Neuronal stem cell (in vitro differentiated cells): Measurements from ENCODE around the gene GCGR.

ENCODE experiments used
- DNase-seq: peaks from one replicate; pipeline ENCODE4 v3.0.0-alpha.2; 2013; ENCODE audit warnings: low spot score
- H2AFZ ChIP-seq: one replicate; pipeline ENCODE4 v1.6.1; 2013; ENCODE audit warnings: mild to moderate bottlenecking, low read length, inconsistent platforms
- H2AK5ac ChIP-seq: 2 replicates; pipeline ENCODE4 v1.6.1; 2013; ENCODE audit warnings: low read depth, mild to moderate bottlenecking, inconsistent platforms, low read length, moderate library complexity, mixed read lengths
- H2BK120ac ChIP-seq: 2 replicates; pipeline ENCODE4 v1.6.1; 2013; ENCODE audit warnings: low read depth, mild to moderate bottlenecking, inconsistent platforms, low read length, moderate library complexity, mixed read lengths
- H2BK12ac ChIP-seq: one replicate; pipeline ENCODE4 v1.6.1; 2013; ENCODE audit warnings: low read length, inconsistent platforms
- H2BK15ac ChIP-seq: 2 replicates; pipeline ENCODE4 v1.6.1; 2013; ENCODE audit warnings: mild to moderate bottlenecking, low read length, inconsistent platforms, mixed read lengths
- H2BK5ac ChIP-seq: one replicate; pipeline ENCODE4 v1.6.1; 2013; ENCODE audit warnings: inconsistent platforms, mild to moderate bottlenecking, low read length, moderate library complexity
- H3K14ac ChIP-seq: one replicate; pipeline ENCODE4 v1.6.1; 2013; ENCODE audit warnings: low read length, inconsistent platforms
- H3K18ac ChIP-seq: 2 replicates; pipeline ENCODE4 v1.6.1; 2013; ENCODE audit warnings: low read length, inconsistent platforms
- H3K23ac ChIP-seq: 2 replicates; pipeline ENCODE4 v1.6.1; 2013; ENCODE audit warnings: low read depth, mild to moderate bottlenecking, mixed read lengths, low read length, inconsistent platforms; ENCODE audit not compliant: poor library complexity
- H3K27ac ChIP-seq: replicated peaks from 3 replicates; pipeline ENCODE4 v1.5.1; 2013; ENCODE audit warnings: low read length, inconsistent platforms
- H3K27me3 ChIP-seq, 3 experiments: 2 replicates each; pipeline ENCODE4 v1.6.1; 2013; ENCODE audit warnings: low read length in 3 of 3, mild to moderate bottlenecking in 2 of 3, inconsistent platforms in 1 of 3, low read depth in 1 of 3, mixed read lengths in 1 of 3, moderate library complexity in 1 of 3; ENCODE audit not compliant: control insufficient read depth in 3 of 3, insufficient read depth in 3 of 3
- H3K36me3 ChIP-seq, 2 donors: replicated peaks in 1 of 2; 2 replicates each; pipeline ENCODE4 v1.6.1; 2013; ENCODE audit warnings: low read length in 2 of 2; ENCODE audit not compliant: control insufficient read depth in 2 of 2, insufficient read depth in 2 of 2
- H3K4ac ChIP-seq: 2 replicates; pipeline ENCODE4 v1.6.1; 2013; ENCODE audit warnings: inconsistent platforms, mild to moderate bottlenecking, low read length, moderate library complexity
- H3K4me1 ChIP-seq, 2 donors: 1 replicate in 1 of 2; 2 replicates in 1 of 2; pipeline ENCODE4 v1.6.1; 2013; ENCODE audit warnings: low read length in 2 of 2, low read depth in 1 of 2; ENCODE audit not compliant: control insufficient read depth in 2 of 2, insufficient read depth in 1 of 2
- H3K4me2 ChIP-seq: one replicate; pipeline ENCODE4 v1.6.1; 2013; ENCODE audit warnings: mild to moderate bottlenecking, low read length, inconsistent platforms; ENCODE audit not compliant: insufficient read depth, poor library complexity, severe bottlenecking
- H3K4me3 ChIP-seq, 2 donors: 2 replicates each; pipeline ENCODE4 v1.5.1; 2013; ENCODE audit warnings: low read length in 2 of 2, mild to moderate bottlenecking in 2 of 2, inconsistent platforms in 1 of 2, moderate library complexity in 1 of 2
- H3K79me1 ChIP-seq: one replicate; pipeline ENCODE4 v1.6.1; 2013; ENCODE audit warnings: low read depth, mild to moderate bottlenecking, inconsistent platforms, low read length, moderate library complexity
- H3K9ac ChIP-seq: one replicate; pipeline ENCODE4 v1.6.1; 2013; ENCODE audit warnings: mild to moderate bottlenecking, low read depth, low read length, inconsistent platforms; ENCODE audit not compliant: poor library complexity
- H3K9me3 ChIP-seq, 2 donors: replicated peaks in 1 of 2; 2 replicates each; pipeline versions ENCODE3 to v1.6.1; 2013; ENCODE audit warnings: low read length in 2 of 2, mild to moderate bottlenecking in 2 of 2, inconsistent platforms in 1 of 2, low read depth in 1 of 2, mixed read lengths in 1 of 2, moderate library complexity in 1 of 2; ENCODE audit not compliant: control insufficient read depth in 2 of 2, insufficient read depth in 1 of 2
- H4K8ac ChIP-seq: one replicate; pipeline ENCODE4 v1.6.1; 2013; ENCODE audit warnings: low read depth, mild to moderate bottlenecking, inconsistent platforms, low read length, moderate library complexity
- H4K91ac ChIP-seq: one replicate; pipeline ENCODE4 v1.6.1; 2013; ENCODE audit warnings: low read length, low read depth, mild to moderate bottlenecking, inconsistent platforms; ENCODE audit not compliant: poor library complexity
- WGBS, 2 donors: extraction: QIAGEN DNeasy Blood & Tissue Kit; methylation state at CpG; one replicate each; pipeline ENCODE4 v1.1.7; 2013; ENCODE audit warnings: missing lambda C conversion rate in 2 of 2, mixed read lengths in 1 of 2; ENCODE audit not compliant: insufficient read length in 2 of 2, insufficient replicate concordance in 1 of 2; ENCODE audit errors: extremely low coverage in 2 of 2; 5-methylcytosine and 5-hydroxymethylcytosine counted together

Gene GCGR

GRCh38 chr17:81863123-81863675 lies 59.2 kb downstream of the GCGR start:
- no peak overlapping the region for H3K4ac ChIP-seq
- H3K4me2 ChIP-seq: no peak overlapping the region
- no peaks in the 10 kb centered on the region for H3K27me3 ChIP-seq
- H3K79me1 ChIP-seq: peaks cover 33% of the 10 kb centered on the region
- H4K8ac ChIP-seq: no peak overlapping the region
- H3K18ac ChIP-seq: no peak overlapping the region
- H2AFZ ChIP-seq: no peak overlapping the region
- DNase-seq: no peak
- H2BK120ac ChIP-seq: no peak overlapping the region
- H3K4me3 ChIP-seq: no peak overlapping the region
- no peak overlapping the region for H2BK15ac ChIP-seq
- H3K36me3 ChIP-seq: peaks cover 33 to 67% of the 10 kb centered on the region in 2 donors
- no peak overlapping the region for H3K14ac ChIP-seq
- H3K27ac ChIP-seq: no peak overlapping the region
- no CpG with 5 or more reads among the region's 6 CpGs for WGBS, 2 donors
- H3K4me1 ChIP-seq: peaks cover 10 to 13% of the 10 kb centered on the region in 2 donors
- H2BK12ac ChIP-seq: no peak overlapping the region
- H2BK5ac ChIP-seq: no peak overlapping the region
- H3K9me3 ChIP-seq: no peaks in the 10 kb centered on the region
- no peak overlapping the region for H3K23ac ChIP-seq
- H3K9ac ChIP-seq: no peak overlapping the region
- H2AK5ac ChIP-seq: no peak overlapping the region
- no peak overlapping the region for H4K91ac ChIP-seq
